ENCODE measurements around the gene MINAR1. TPM values are rescaled to one million over a fixed set of nuclear protein-coding genes. Genes with fewer than 3 reads are reported as not detected.
A peak's percentile ranks its signal among the peaks of the same experiment; 100 is the strongest.

The MINAR1 gene
- polyA plus RNA-seq, 3 donors: 1.1 to 1.6 (median 1.4) TPM

GRCh38 chr15:79430901-79431635, 1.1 kb upstream of the MINAR1 start:
- DNase-seq: no peak

DNA sequence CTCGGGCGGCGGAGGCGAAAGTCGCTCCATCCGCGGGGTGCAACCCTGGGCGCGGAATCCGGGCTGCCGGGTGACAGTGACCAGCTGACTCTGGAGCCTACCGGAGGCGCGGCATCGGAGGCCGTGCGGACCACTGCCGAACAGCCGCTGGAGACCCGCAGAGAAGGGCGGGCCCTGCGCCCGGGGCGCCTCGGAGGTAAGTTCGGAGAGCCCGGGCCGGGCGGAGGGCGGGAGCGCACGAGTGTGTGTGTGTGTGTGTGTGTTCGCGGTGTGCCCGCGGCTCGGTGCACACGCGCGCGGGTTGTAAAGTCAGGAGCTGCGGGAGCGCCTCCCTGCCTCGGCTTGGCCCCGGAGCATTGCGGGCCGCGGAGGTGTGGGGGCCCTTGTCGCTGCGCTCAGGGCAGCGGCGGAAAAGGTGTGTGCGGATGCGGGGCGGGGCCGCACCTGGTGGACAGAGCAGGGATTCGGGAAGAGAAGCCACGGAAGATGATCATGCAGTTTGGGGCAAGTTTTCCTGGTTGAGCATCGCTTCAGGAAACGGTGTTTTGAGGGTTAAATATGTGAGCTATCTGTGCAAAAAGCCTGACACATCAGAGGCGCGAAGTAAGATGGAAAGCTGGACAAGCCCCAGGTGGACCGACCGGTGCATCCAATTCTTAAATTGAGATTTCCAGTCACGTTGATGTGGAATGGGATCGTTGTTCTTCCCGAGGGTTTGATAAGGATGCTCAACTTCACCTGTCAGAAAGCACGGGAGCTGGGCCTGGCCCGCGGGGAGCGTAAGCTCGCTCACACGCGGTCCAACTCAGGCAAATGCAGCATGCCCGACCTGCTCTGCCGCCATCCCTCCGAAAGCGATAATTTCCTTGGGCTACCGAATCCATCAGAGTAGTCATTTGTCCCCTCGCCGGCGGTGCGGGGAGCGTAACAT, 474 bp downstream of the MINAR1 start:
- DNase-seq: no peak

DNA sequence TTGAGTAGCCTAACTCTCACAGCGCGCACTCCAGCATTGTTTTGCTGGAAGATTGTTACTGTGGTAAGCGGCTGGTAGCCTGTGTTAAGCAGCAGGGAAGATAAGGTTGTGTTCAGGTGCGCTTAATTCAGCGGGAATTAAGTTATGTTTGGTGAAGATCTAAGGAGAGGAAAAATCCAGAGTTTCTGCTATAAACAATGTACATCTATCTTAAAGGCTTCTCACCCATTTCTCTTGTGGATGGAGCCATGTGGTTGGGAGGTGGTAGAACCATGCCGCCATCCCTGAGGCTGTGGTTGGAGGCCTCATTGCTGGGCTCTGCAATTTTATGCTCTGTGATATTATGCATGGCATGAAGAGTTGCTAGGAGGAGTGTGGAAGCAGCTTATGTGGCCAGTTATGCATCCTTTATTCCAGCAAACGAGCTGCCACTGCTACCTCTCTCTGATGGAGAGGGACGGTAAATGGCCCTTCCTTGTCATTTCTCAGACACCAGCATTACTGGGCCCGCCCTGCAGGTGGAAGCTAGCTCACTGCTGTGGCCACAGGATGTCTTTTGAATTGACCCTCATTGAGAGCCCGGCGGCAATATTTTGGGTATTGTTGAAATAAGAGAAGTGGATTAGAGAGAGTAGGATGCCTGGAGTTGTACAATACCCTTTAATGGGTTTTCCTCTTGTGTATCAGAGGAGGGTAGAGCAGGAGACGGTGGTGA, 1.3 kb downstream of the MINAR1 start:
- no peak for DNase-seq

DNA sequence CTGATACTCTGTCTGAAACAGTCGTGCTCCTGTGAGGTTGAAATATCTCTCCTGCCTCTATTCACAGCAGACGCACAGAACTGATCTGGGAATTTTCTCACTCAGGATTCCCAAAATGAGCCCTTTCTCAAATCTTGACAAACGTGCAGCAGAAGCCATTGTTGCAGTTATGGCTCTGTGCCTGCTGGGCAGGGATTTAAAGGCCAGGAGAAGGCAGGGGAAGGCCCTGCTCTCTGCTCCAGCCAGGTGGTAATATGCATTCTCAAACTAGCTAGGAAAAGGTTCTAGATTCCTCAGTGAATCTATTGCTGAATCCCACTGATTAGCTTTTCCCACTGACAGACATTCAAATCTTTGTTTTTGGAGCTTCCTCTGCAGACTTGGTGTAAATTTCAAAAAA, 2.2 kb downstream of the MINAR1 start:
- no peak for DNase-seq

DNA sequence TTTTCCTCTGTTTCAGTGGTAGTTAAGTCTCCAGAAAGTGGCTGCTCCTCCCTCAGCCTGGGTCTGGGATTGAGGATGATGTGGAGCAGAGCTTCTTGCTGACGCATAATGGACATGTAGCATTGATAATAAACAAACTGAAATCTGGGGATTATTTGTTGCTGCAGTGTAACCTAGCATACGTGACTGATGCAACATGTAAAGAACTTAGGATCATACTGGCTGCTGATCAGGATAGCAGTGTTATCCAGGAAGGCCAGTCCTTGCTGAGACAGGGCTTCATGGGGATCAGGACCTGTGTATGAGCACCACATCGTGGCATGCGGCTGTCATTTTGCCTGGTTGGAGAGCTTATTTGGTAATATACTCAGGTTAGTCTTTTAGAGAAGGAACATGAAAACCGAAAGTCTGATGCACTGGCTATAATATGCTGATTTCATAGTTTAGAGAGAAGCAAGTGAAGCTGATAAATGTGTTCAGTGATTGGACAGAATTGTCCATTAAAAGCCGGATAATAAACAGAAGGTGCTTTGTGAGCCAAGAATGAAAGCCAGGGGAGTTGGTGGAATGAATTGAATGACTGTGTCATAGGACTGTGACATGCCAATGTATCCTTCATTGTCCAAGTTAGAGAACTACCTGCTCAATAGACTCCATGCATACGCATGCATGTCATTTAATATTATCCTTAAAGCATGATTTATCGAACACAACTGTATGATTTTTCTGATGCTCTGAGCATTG, 4.1 kb downstream of the MINAR1 start:
- DNase-seq: no peak

GRCh38 chr15:79437275-79438000, 5.3 kb downstream of the MINAR1 start:
- DNase-seq: no peak

GRCh38 chr15:79439236-79439635, 7.1 kb downstream of the MINAR1 start:
- no peak for DNase-seq

DNA sequence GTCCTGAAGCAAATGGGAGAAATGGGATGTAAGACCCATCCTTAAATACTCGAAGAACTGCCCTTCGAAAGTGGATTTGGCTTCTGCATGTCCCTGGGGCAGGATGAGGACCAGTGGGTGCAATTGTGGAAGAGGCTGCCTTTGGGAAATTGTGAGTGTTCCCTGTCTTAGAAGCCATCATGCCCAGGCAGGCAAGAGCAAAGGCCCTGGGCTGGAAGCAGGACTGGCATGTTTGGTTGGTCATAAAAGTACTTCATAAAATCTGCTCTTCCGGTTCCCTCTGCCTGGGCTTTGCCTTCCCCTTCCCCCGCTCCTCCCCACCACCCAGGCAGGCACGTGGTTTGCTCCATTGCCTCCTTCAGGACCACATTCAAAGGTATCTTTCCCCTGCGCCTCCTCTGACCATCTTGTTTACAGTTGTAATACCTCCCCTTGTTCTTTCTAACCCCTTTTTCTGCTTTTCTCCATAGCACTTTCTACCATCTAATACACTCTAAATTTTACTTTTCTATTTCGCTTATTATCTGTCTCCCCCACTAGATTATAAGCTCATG, 8.3 kb downstream of the MINAR1 start:
- no peak for DNase-seq

- peak; percentile 46 for DNase-seq
These were observed 10.8 kb downstream of the MINAR1 start for GRCh38 chr15:79442911-79443310.

- no peak for DNase-seq
These were observed 14.9 kb downstream of the MINAR1 start for GRCh38 chr15:79447060-79447459.

DNA sequence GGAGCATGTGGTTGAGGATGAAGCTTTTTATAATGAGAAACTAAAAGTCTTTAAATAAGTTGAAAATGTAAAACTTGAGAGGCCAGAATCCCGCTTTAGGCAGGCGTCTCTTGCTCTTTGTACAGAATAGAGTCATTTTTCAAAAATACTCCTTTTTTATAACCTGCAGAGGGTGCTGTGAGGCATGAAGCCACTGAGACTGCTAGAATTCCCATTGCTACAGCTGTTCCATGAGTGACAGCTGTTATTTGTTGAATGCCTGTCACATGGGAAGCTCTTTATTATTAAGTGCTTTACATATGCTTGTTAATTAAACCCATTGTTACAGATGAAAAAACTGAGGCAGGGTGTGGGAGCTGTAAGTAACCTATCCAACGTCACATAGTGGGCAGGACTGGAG, 18.5 kb downstream of the MINAR1 start:
- no peak for DNase-seq

- no peak for DNase-seq
These were observed 19.3 kb downstream of the MINAR1 start for GRCh38 chr15:79451361-79451999.

DNA sequence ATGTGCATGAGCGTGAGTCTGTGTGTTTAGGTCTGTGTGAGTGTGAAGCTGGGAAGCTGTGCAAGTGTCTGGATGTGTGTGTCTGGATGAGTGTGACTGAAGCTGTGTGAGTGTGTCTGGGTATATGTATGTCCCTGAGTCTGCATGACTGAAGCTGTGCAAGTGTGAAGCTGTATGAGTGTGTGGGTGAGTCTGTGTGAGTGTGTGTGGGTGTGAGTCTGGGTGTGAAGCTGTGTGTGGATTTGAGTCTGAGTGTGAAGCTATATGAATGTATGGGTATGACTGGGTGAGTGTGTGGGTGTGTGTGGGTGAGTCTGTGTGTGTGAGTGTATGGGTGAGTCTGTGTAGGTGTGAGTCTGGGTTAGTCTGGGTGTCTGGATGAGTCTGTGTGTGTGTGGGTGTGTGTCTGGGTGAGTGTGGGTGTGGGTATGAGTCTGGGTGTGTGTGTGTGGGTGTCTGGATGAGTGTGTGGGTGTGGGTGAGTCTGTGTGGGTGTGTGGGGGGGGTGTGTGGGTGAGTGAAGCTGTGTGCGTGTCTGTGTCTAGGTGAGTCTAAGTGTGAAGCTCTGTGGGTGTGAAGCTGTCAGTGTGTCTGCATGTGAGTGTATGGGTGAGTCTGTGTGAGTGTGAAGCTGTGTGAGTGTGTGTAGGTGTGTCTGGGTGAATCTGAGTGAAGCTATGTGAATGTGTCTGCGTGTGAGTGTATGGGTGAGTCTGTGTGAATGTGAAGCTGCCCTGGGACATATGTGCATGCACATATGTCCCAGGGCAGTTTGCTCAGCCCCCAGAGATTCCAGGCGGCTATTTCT, 20.3 kb downstream of the MINAR1 start:
- no peak for DNase-seq

DNA sequence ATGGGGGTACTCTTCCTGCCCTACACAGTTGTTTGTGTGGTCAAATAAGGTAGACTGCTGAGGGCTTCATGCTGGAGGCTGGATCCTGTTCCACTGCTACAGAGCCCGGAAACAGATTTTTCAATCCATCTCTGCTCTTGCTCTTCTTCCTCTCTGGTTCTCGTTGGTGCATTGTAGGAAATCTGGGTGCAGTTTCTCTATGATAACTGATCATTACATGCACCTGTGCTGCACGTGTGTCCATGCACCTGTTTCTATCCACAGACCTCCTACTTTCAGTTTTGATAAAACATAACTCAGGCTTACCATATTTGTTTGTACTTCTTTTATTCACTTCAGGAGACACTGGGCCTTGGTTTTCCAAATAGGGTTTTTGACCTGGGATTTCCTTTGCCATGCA, 21.3 kb downstream of the MINAR1 start:
- no peak for DNase-seq

DNA sequence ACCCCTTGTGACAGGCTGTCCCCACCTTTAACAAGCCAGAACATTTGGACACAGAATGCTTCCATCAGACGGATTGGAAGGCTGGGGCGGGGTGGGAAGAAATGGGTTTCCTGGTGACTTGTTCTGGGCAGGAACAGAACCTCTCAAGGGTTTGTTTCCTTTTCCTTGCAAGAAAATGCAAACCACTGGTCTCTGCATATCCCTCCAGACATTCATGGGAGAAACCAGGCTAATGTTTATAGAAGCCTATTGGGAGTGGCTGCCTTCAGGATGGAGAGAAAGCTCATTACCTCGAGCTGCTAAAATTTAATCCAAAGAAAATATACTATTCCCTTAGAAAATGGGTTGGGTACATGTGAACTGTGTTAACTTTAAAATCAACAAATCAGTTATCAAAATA, 21.9 kb downstream of the MINAR1 start:
- no peak for DNase-seq

DNA sequence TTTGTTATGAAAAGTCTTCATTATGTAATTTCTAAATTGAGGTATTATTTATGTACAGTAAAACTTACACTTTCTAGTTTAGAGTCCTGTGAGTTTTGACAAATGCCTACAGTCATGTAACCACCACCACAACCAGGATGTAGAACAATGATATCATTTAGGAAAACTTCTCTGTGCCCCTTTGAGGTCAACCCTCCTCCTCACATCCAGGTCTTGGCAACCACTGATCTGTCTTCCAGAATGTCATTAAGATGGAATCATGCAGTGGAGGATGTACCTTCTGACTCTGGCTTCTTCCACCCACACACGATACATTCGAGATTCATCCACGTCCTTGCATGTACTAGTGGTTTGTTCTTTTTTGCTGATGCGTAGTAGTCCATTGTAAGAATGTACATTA, 23.2 kb downstream of the MINAR1 start:
- no peak for DNase-seq

- DNase-seq: no peak
These were observed 23.8 kb downstream of the MINAR1 start for GRCh38 chr15:79455943-79456342.

DNA sequence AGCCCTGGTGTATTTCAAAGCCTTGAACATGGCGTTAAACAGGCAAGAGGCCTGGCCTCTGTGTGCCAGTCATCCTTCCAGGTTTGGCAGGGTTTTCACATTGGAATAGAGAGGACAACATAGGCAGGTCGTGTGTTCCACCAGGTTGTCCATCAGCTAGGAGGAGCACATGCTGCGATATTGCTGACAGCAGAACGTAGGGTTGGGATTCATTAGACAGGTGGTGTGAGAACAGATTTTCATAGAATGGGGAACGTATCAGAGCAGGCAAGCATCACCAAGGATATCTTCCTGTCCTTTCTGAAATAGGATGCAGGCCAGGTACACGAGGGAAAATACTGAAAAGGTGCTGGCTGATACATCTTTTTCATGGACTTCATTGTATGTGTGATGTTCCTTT, 26.4 kb downstream of the MINAR1 start:
- no peak for DNase-seq

GRCh38 chr15:79459666-79460065, 27.5 kb downstream of the MINAR1 start:
- no peak for DNase-seq

Data from renal pelvis (tissue), 4 donors.